ENCODE measurements around the gene PARD6G. TPM values are rescaled to one million over a fixed set of nuclear protein-coding genes. Genes with fewer than 3 reads are reported as not detected.

Gene PARD6G
- total RNA-seq, 1 experiment from 2014 or later, result 1.5 TPM

DNA sequence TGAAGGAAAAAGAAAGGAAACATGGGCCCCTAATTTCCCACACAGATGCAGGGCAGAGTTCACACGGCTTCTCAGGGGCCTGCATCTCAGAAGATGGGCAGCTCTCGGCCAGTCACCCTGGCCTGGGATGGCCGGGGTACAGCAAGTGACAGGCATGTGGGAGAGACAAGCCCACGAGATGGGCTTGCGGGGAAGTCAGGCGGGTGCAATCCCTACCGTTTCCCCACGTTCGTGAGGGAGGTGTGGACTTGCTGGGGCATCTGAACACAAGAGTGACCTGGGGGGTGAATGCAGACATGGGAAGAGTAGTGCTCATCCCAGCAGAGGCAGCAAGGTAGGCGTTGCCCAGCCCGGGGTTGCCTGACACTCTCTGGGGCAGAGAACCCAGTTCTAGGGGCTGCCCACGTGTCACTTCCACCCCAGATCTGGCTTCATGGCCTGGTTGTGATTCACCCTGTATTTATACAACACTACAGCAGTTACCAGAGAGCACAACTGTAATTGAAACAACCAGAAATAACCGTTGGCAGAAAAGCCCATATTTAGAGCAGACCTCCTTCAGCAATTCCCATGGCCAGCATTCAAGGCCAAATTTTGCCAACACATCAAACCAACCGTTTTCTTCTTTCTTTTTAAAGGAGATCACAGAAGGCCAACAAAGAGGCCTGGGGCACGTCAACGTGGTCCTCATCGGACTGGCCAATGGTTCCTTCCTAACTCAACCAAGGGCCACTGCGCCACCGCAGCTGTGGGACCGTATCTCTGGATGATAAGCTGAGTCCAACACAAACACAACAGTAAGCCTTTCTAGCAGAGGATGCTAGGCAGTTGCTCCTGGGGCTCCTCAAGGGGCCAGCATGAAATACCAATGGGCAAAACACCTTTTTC, 58.4 kb downstream of the PARD6G start:
- intact Hi-C loops (cut with micrococcal nuclease; ENCODE audit: unreplicated experiment), result no loop called here
- CTCF ChIA-PET, result no interaction called here
- no peaks in the 10 kb centered on the region for H3K9me3 Mint-ChIP-seq (ENCODE audit: low read depth, unreplicated experiment)
- no peak for DNase-seq
- no peaks in the 10 kb centered on the region for H3K36me3 Mint-ChIP-seq (ENCODE audit: insufficient read depth, unreplicated experiment)
- H3K27ac Mint-ChIP-seq (ENCODE audit: unreplicated experiment), result no peak overlapping the region
- H3K27me3 Mint-ChIP-seq (ENCODE audit: unreplicated experiment), result no peaks in the 10 kb centered on the region
- no TSS peak for BruUV-seq (replicated peaks)
- H3K4me3 Mint-ChIP-seq (ENCODE audit: low read depth, unreplicated experiment), result no peak overlapping the region
- no peaks in the 10 kb centered on the region for H3K4me1 Mint-ChIP-seq (ENCODE audit: low read depth, unreplicated experiment)
- TF ChIP-seq, protein P1, sequence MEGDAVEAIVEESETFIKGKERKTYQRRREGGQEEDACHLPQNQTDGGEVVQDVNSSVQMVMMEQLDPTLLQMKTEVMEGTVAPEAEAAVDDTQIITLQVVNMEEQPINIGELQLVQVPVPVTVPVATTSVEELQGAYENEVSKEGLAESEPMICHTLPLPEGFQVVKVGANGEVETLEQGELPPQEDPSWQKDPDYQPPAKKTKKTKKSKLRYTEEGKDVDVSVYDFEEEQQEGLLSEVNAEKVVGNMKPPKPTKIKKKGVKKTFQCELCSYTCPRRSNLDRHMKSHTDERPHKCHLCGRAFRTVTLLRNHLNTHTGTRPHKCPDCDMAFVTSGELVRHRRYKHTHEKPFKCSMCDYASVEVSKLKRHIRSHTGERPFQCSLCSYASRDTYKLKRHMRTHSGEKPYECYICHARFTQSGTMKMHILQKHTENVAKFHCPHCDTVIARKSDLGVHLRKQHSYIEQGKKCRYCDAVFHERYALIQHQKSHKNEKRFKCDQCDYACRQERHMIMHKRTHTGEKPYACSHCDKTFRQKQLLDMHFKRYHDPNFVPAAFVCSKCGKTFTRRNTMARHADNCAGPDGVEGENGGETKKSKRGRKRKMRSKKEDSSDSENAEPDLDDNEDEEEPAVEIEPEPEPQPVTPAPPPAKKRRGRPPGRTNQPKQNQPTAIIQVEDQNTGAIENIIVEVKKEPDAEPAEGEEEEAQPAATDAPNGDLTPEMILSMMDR (IDR thresholded peaks at IDR 0.05; ENCODE audit: unreplicated experiment), result no peak

DNA sequence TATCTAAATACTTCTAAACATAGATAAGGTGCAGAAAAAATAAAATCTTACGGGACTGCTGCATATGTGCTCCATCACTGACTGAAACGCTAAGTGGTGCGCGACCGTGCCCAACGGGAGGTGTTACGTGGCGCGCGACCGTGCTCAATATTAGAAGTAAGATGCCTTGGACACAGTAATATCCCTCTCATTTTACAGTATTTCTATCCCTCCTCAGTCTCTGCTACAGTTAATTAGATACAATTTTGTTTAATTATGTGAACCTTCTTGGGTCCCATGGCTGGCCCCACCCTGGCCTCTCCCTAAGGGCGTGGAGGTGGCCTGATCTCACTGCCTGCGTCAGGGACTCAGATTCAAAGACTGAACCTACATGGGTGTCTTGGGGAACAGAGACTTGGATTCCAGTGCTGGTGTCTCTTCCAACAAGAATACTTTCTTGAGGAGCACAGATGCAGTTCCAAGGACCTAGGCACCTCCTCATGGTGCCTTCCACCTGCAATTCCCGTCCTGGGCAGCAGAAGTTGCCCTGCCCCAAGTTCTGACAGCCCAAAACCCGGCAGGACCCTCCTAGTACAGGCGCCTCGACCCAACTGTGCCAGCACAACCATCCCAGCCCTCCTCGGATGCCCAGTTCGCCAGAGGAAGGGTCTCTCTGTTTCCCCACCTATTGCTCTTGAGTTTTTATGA, 59.2 kb downstream of the PARD6G start:
- intact Hi-C loops (cut with micrococcal nuclease; ENCODE audit: unreplicated experiment), result no loop called here
- H3K4me3 Mint-ChIP-seq (ENCODE audit: low read depth, unreplicated experiment), result no peak overlapping the region
- H3K36me3 Mint-ChIP-seq (ENCODE audit: insufficient read depth, unreplicated experiment), result no peaks in the 10 kb centered on the region
- no peaks in the 10 kb centered on the region for H3K9me3 Mint-ChIP-seq (ENCODE audit: low read depth, unreplicated experiment)
- DNase-seq, result no peak
- no TSS peak for BruUV-seq (replicated peaks)
- no peak overlapping the region for H3K27ac Mint-ChIP-seq (ENCODE audit: unreplicated experiment)
- TF ChIP-seq, protein P1 (IDR thresholded peaks at IDR 0.05; ENCODE audit: unreplicated experiment), result no peak
- H3K4me1 Mint-ChIP-seq (ENCODE audit: low read depth, unreplicated experiment), result no peaks in the 10 kb centered on the region
- no peaks in the 10 kb centered on the region for H3K27me3 Mint-ChIP-seq (ENCODE audit: unreplicated experiment)
- CTCF ChIA-PET, result no interaction called here

DNA sequence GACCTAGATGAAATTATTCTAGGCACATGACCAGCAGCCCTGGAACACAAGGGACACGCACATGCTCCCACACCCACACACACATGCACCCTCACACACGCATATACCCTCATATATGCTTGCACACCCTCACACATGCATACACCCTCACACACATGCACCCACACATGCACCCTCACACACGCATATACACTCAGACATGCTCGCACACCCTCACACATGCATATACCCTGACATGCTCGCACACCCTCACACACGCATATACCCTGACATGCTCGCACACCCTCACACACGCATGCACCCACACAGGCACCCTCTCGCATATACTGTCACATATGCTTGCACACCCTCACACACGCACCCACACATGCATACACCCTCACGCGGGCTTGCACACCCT, 61.8 kb downstream of the PARD6G start:
- CTCF ChIA-PET, result no interaction called here
- no TSS peak for BruUV-seq (replicated peaks)
- intact Hi-C loops (cut with micrococcal nuclease; ENCODE audit: unreplicated experiment), result no loop called here
- Mint-ChIP-seq H3K27me3 (ENCODE audit: unreplicated experiment) (no peaks in the 10 kb centered on the region), H3K4me3 (ENCODE audit: low read depth, unreplicated experiment) (no peak overlapping the region), H3K27ac (ENCODE audit: unreplicated experiment) (no peak overlapping the region), H3K9me3 (ENCODE audit: low read depth, unreplicated experiment) (no peaks in the 10 kb centered on the region), H3K36me3 (ENCODE audit: insufficient read depth, unreplicated experiment) (no peaks in the 10 kb centered on the region), H3K4me1 (ENCODE audit: low read depth, unreplicated experiment) (no peaks in the 10 kb centered on the region)
- TF ChIP-seq, protein P1 (IDR thresholded peaks at IDR 0.05; ENCODE audit: unreplicated experiment), result no peak
- DNase-seq, result no peak

DNA sequence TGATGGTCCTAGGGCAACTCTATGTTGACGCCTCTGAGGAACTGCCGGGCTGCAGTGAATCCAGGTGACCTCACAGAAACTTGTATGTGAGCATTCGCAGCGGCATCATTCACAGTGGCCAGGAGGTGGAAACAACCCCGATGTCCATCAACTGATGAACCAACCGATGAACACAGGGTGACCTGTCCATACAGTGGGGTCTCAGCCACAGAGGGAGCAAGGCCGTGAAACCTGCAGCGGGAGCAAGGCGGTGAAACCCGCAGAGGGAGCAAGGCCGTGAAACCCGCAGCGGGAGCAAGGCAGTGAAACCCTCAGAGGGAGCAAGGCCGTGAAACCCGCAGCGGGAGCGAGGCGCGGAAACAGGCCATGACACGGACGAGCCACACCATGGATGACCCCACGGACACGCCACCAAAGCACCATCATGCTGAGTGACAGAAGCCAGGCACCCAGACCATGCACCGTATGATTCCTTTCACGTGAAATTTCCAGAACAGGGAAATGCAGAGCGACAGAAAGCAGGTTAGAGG, 63.0 kb downstream of the PARD6G start:
- Mint-ChIP-seq H3K27ac (ENCODE audit: unreplicated experiment) (no peak overlapping the region), H3K4me1 (ENCODE audit: low read depth, unreplicated experiment) (no peaks in the 10 kb centered on the region), H3K27me3 (ENCODE audit: unreplicated experiment) (no peaks in the 10 kb centered on the region), H3K36me3 (ENCODE audit: insufficient read depth, unreplicated experiment) (no peaks in the 10 kb centered on the region), H3K4me3 (ENCODE audit: low read depth, unreplicated experiment) (no peak overlapping the region), H3K9me3 (ENCODE audit: low read depth, unreplicated experiment) (no peaks in the 10 kb centered on the region)
- TF ChIP-seq, protein P1 (IDR thresholded peaks at IDR 0.05; ENCODE audit: unreplicated experiment), result no peak
- DNase-seq, result no peak
- CTCF ChIA-PET, result no interaction called here
- intact Hi-C loops (cut with micrococcal nuclease; ENCODE audit: unreplicated experiment), result no loop called here
- BruUV-seq (replicated peaks), result no TSS peak
